IPS-18c (cell line): ENCODE data around the gene CERS3.

Experiments used
- H3K4me3 ChIP-seq: 2 replicates; pipeline ENCODE4 v1.7.0; 2013; ENCODE audit warnings: low read depth, mild to moderate bottlenecking, low read length, moderate library complexity; ENCODE audit not compliant: insufficient read depth
- H3K9me3 ChIP-seq: one replicate; pipeline ENCODE4 v1.6.1; 2013; ENCODE audit warnings: mild to moderate bottlenecking, low read length, moderate library complexity; ENCODE audit not compliant: control insufficient read depth, insufficient read depth

The CERS3 gene

GRCh38 chr15:100528833-100529428 is at the start of gene CERS3:
Gene CERS3, minus strand, starts transcription at chr15:100528950. Its CDS starts 27,101 bp downstream, at chr15:100501849.
- no peak within 1 kb of the TSS for H3K4me3 ChIP-seq
- no peaks in the 10 kb centered on the region for H3K9me3 ChIP-seq

- Histone ChIP-seq H3K9me3 (no peaks in the 10 kb centered on the region), H3K4me3 (no peak overlapping the region)
Measured at GRCh38 chr15:100573526-100573925, 44.8 kb upstream of the CERS3 start.

- no peaks in the 10 kb centered on the region for H3K9me3 ChIP-seq
- no peak overlapping the region for H3K4me3 ChIP-seq
Measured at GRCh38 chr15:100572362-100572983, 43.7 kb upstream of the CERS3 start.

GRCh38 chr15:100571592-100572167 is 42.9 kb upstream of the CERS3 start:
- H3K4me3 ChIP-seq = no peak overlapping the region
- H3K9me3 ChIP-seq = no peaks in the 10 kb centered on the region

- no peak overlapping the region for H3K4me3 ChIP-seq
- no peaks in the 10 kb centered on the region for H3K9me3 ChIP-seq
Measured at GRCh38 chr15:100570735-100571313, 42.1 kb upstream of the CERS3 start.

GRCh38 chr15:100570275-100570674 is 41.5 kb upstream of the CERS3 start:
- Histone ChIP-seq H3K4me3 (no peak overlapping the region), H3K9me3 (no peaks in the 10 kb centered on the region)

- Histone ChIP-seq H3K9me3 (no peaks in the 10 kb centered on the region), H3K4me3 (no peak overlapping the region)
Measured at GRCh38 chr15:100569391-100569790, 40.6 kb upstream of the CERS3 start.

GRCh38 chr15:100566850-100567628 is 38.3 kb upstream of the CERS3 start:
- Histone ChIP-seq H3K4me3 (no peak overlapping the region), H3K9me3 (no peaks in the 10 kb centered on the region)

- H3K9me3 ChIP-seq = no peaks in the 10 kb centered on the region
- H3K4me3 ChIP-seq = no peak overlapping the region
Measured at GRCh38 chr15:100565591-100565990, 36.8 kb upstream of the CERS3 start.

GRCh38 chr15:100560323-100560722 is 31.6 kb upstream of the CERS3 start:
- H3K4me3 ChIP-seq = no peak overlapping the region
- H3K9me3 ChIP-seq = no peaks in the 10 kb centered on the region

- no peak overlapping the region for H3K4me3 ChIP-seq
- H3K9me3 ChIP-seq = no peaks in the 10 kb centered on the region
Measured at GRCh38 chr15:100559330-100559729, 30.6 kb upstream of the CERS3 start.

- Histone ChIP-seq H3K9me3 (peaks cover 2% of the 10 kb centered on the region), H3K4me3 (no peak overlapping the region)
Measured at GRCh38 chr15:100558771-100559254, 30.1 kb upstream of the CERS3 start.

GRCh38 chr15:100553468-100553867 is 24.7 kb upstream of the CERS3 start:
- peaks cover 7% of the 10 kb centered on the region for H3K9me3 ChIP-seq
- H3K4me3 ChIP-seq = no peak overlapping the region

- Histone ChIP-seq H3K4me3 (no peak overlapping the region), H3K9me3 (peaks cover 10% of the 10 kb centered on the region)
Measured at GRCh38 chr15:100547961-100548360, 19.2 kb upstream of the CERS3 start.

- Histone ChIP-seq H3K4me3 (no peak overlapping the region), H3K9me3 (peaks cover 8% of the 10 kb centered on the region)
Measured at GRCh38 chr15:100544946-100545345, 16.2 kb upstream of the CERS3 start.

- no peak overlapping the region for H3K4me3 ChIP-seq
- peaks cover 10% of the 10 kb centered on the region for H3K9me3 ChIP-seq
Measured at GRCh38 chr15:100544338-100544841, 15.6 kb upstream of the CERS3 start.

- Histone ChIP-seq H3K4me3 (no peak overlapping the region), H3K9me3 (peaks cover 13% of the 10 kb centered on the region)
Measured at GRCh38 chr15:100542290-100542689, 13.5 kb upstream of the CERS3 start.
